Muscle of back (tissue), 11 donors: ENCODE results near the gene COX6B1. TPM values are rescaled to one million over a fixed set of nuclear protein-coding genes. Genes with fewer than 3 reads are reported as not detected.

Experiments
- DNase-seq, 3 donors: peaks; one replicate each; pipeline versions ENCODE4 v3.0.0 to v3.0.0-alpha.2; 2013
- polyA plus RNA-seq, 10 donors: library from polyadenylated mRNA; unstranded; fragments of 120-200 nt; gene quantifications; one replicate each; pipeline ENCODE4 v1.2.1, GENCODE V29; 2013; ENCODE audit not compliant: insufficient read length in 10 of 10

The COX6B1 gene
- polyA plus RNA-seq, 10 donors: 243 to 330 (median 261) TPM

GRCh38 chr19:35704218-35704617, 56.1 kb downstream of the COX6B1 start, which contains the start of gene ZBTB32:
ZBTB32 (plus strand) TSS chr19:35704558; CDS start chr19:35714627, 10,069 bp downstream.
- peak in 2 of 3 donors; percentile 25 to 53 for DNase-seq

Other genes starting within 250 kb of the COX6B1 start
- under 1 TPM in 7 of 10 donors, not detected in 3; 0.11 to 0.49 (median 0.15) TPM for gene FFAR2, start 200.1 kb upstream of the COX6B1 start, polyA plus RNA-seq
- 100 to 1,000 TPM in 1 of 10 donors, 10 to 100 TPM in 1, 1 to 10 TPM in 1, not detected in 7; 1.2 to 195 (median 65.7) TPM for gene KRTDAP, start 157.9 kb upstream of the COX6B1 start, polyA plus RNA-seq
- 10 to 100 TPM in 2 of 10 donors, 1 to 10 TPM in 5, under 1 TPM in 3; 0.46 to 53.6 (median 1.5) TPM for gene DMKN, start 134.7 kb upstream of the COX6B1 start, polyA plus RNA-seq
- gene SBSN, start 120.0 kb upstream of the COX6B1 start, polyA plus RNA-seq: 10 to 100 TPM in 1 of 10 donors, 1 to 10 TPM in 1, under 1 TPM in 2, not detected in 6; 0.15 to 19.3 (median 0.72) TPM
- not detected for gene GAPDHS, start 114.9 kb upstream of the COX6B1 start, polyA plus RNA-seq
- 10 to 100 TPM; 40.3 to 49.6 (median 45.1) TPM for gene TMEM147, start 102.7 kb upstream of the COX6B1 start, polyA plus RNA-seq
- under 1 TPM in 1 of 10 donors, not detected in 9; 0.04 TPM for gene ATP4A, start 84.7 kb upstream of the COX6B1 start, polyA plus RNA-seq
- gene PMIS2, start 62.1 kb upstream of the COX6B1 start, polyA plus RNA-seq: not detected
- gene HAUS5, start 35.6 kb upstream of the COX6B1 start, polyA plus RNA-seq: 10 to 100 TPM in 9 of 10 donors, 1 to 10 TPM in 1; 10.0 to 14.5 (median 12.3) TPM
- gene RBM42, start 19.3 kb upstream of the COX6B1 start, polyA plus RNA-seq: 10 to 100 TPM; 30.4 to 55.8 (median 38.3) TPM
- 1 to 10 TPM; 1.6 to 4.1 (median 2.5) TPM for gene ETV2, start 6.6 kb upstream of the COX6B1 start, polyA plus RNA-seq
- 1 to 10 TPM in 2 of 10 donors, not detected in 8; 6.1 to 6.5 TPM for gene UPK1A, start 18.2 kb downstream of the COX6B1 start, polyA plus RNA-seq
- under 1 TPM in 5 of 10 donors, not detected in 5; 0.08 to 0.59 (median 0.25) TPM for gene ZBTB32, start 56.2 kb downstream of the COX6B1 start, polyA plus RNA-seq
- gene KMT2B, start 69.7 kb downstream of the COX6B1 start, polyA plus RNA-seq: 10 to 100 TPM; 17.6 to 26.1 (median 23.0) TPM
- 1 to 10 TPM; 2.2 to 4.1 (median 3.3) TPM for gene IGFLR1, start 94.1 kb downstream of the COX6B1 start, polyA plus RNA-seq
- gene U2AF1L4, start 97.1 kb downstream of the COX6B1 start, polyA plus RNA-seq: 10 to 100 TPM; 10.4 to 15.6 (median 12.7) TPM
- 10 to 100 TPM; 32.5 to 41.0 (median 37.1) TPM for gene PSENEN, start 97.3 kb downstream of the COX6B1 start, polyA plus RNA-seq
- 10 to 100 TPM in 4 of 10 donors, 1 to 10 TPM in 6; 7.9 to 13.1 (median 9.6) TPM for gene LIN37, start 100.3 kb downstream of the COX6B1 start, polyA plus RNA-seq
- gene HSPB6, start 108.7 kb downstream of the COX6B1 start, polyA plus RNA-seq: 100 to 1,000 TPM; 193 to 769 (median 611) TPM
- 10 to 100 TPM in 8 of 10 donors, 1 to 10 TPM in 2; 9.5 to 15.2 (median 11.6) TPM for gene PROSER3, start 109.9 kb downstream of the COX6B1 start, polyA plus RNA-seq
- 10 to 100 TPM in 7 of 10 donors, 1 to 10 TPM in 3; 7.1 to 24.1 (median 14.5) TPM for gene ARHGAP33, start 127.2 kb downstream of the COX6B1 start, polyA plus RNA-seq
- gene PRODH2, start 164.5 kb downstream of the COX6B1 start, polyA plus RNA-seq: not detected
- under 1 TPM in 8 of 10 donors, not detected in 2; 0.09 to 0.52 (median 0.15) TPM for gene NPHS1, start 204.2 kb downstream of the COX6B1 start, polyA plus RNA-seq
- gene KIRREL2, start 208.6 kb downstream of the COX6B1 start, polyA plus RNA-seq: 1 to 10 TPM in 1 of 10 donors, under 1 TPM in 9; 0.18 to 1.1 (median 0.33) TPM
- 10 to 100 TPM in 1 of 10 donors, 1 to 10 TPM in 9; 3.8 to 12.7 (median 5.9) TPM for gene APLP1, start 220.3 kb downstream of the COX6B1 start, polyA plus RNA-seq